GM23338 (cell line): ENCODE data around the gene MRPS11.

Experiments
- CREB1 ChIP-seq: fragments of 250-450 bp; sonication (Bioruptor Pico); IDR thresholded peaks from 2 replicates; pipeline ENCODE4 v1.5.0; 2020; ENCODE audit warnings: low read depth, mild to moderate bottlenecking, moderate library complexity
- CTCF ChIP-seq, 2 experiments: fragments of 200-600 bp in 1 of 2; sonication (generic) in 1 of 2; conservative IDR thresholded peaks; 2 replicates each; pipeline versions ENCODE4 v1.5.1 to v1.6.1; 2016 to 2017; ENCODE audit warnings: antibody characterized with exemption in 2 of 2, low read depth in 2 of 2, mild to moderate bottlenecking in 2 of 2, moderate library complexity in 1 of 2
- ETS1 ChIP-seq: IDR thresholded peaks from 2 replicates; pipeline ENCODE4 v1.6.1; 2016; ENCODE audit warnings: antibody characterized with exemption
- EZH2 ChIP-seq: fragments of 200-600 bp; sonication (generic); IDR thresholded peaks from one replicate; pipeline ENCODE4 v1.8.0; 2017; ENCODE audit warnings: antibody characterized with exemption, mild to moderate bottlenecking, low read depth; ENCODE audit not compliant: unreplicated experiment
- EZH2phosphoT487 ChIP-seq: fragments of 200-600 bp; sonication (generic); IDR thresholded peaks from one replicate; pipeline ENCODE4 v1.8.1; 2018; ENCODE audit warnings: antibody characterized with exemption; ENCODE audit not compliant: unreplicated experiment
- JUNB ChIP-seq: IDR thresholded peaks from one replicate; pipeline ENCODE4 v1.6.1; 2016; ENCODE audit warnings: antibody characterized with exemption; ENCODE audit not compliant: unreplicated experiment
- NANOG ChIP-seq: IDR thresholded peaks from 2 replicates; pipeline ENCODE4 v1.6.1; 2016; ENCODE audit warnings: antibody characterized with exemption, borderline replicate concordance
- POLR2AphosphoS5 ChIP-seq: IDR thresholded peaks from 2 replicates; pipeline ENCODE4 v1.6.1; 2016; ENCODE audit warnings: antibody characterized with exemption, low read depth
- REST ChIP-seq: IDR thresholded peaks from one replicate; pipeline ENCODE4 v1.6.1; 2018; ENCODE audit warnings: antibody characterized with exemption; ENCODE audit not compliant: unreplicated experiment
- STAT1 ChIP-seq: IDR thresholded peaks from one replicate; pipeline ENCODE4 v1.6.1; 2016; ENCODE audit warnings: antibody characterized with exemption; ENCODE audit not compliant: unreplicated experiment
- ZNF114 ChIP-seq: fragments of 250-450 bp; sonication (Bioruptor Pico); IDR thresholded peaks from 2 replicates; pipeline ENCODE4 v1.5.0; 2020; ENCODE audit warnings: mild to moderate bottlenecking, moderate library complexity
- ZNF331 ChIP-seq: fragments of 250-450 bp; sonication (Bioruptor Pico); IDR thresholded peaks from 2 replicates; pipeline ENCODE4 v1.5.0; 2020; ENCODE audit warnings: low read depth, mild to moderate bottlenecking, moderate library complexity
- ZNF462 ChIP-seq: fragments of 250-450 bp; sonication (Bioruptor Pico); IDR thresholded peaks from 2 replicates; pipeline ENCODE4 v1.5.0; 2020; ENCODE audit warnings: mild to moderate bottlenecking, moderate library complexity

- no peak for TF ChIP-seq REST
- TF ChIP-seq POLR2AphosphoS5, result no peak
- no peak for TF ChIP-seq CREB1 (CRISPR knock-in tag)
- TF ChIP-seq CTCF (conservative IDR thresholded peaks at IDR 0.05; ENCODE audit: low read depth in 2 of 2), result no peak
- no peak for TF ChIP-seq ZNF331
- TF ChIP-seq EZH2, result no peak
- TF ChIP-seq ZNF462 (CRISPR knock-in tag), result no peak
- no peak for TF ChIP-seq ZNF114 (CRISPR knock-in tag)
- no peak for TF ChIP-seq JUNB
- TF ChIP-seq EZH2phosphoT487, result no peak
- TF ChIP-seq STAT1, result no peak
- TF ChIP-seq ETS1, result no peak
- TF ChIP-seq NANOG, result no peak
Measured at GRCh38 chr15:88480981-88481380, 13.5 kb downstream of the MRPS11 start.
